ENCODE measurements around the gene TBCCD1. TPM values are rescaled to one million over a fixed set of nuclear protein-coding genes. Genes with fewer than 3 reads are reported as not detected.

The TBCCD1 gene
- total RNA-seq, 1 donor from 2014 or later = 16.4 TPM

DNA sequence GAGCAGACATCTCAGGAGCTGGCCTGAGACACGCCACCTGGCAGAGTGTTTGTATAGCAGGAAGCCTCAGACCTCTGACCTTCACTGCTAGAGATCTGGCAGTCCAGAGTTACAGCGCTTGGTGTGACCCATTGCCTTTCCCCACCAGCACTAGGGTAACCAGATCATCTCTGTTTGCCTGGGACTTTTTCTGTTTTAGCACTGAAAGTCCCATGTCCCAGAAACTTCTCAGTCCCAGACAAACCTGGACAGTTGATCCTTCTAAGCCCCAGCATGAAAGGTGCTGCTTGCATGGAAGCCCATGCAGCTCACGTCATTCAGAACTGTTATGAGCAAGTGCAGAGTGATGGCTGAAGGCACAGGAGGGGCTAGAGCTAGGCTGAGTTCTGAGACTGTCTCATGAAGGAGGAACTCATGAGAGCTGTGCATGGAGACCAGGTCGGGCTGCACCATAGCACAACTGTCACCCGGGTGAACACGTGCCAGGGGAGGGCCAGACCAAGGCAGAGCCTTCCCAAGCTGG lies 27.5 kb upstream of the TBCCD1 start:
- TF ChIP-seq, protein P1, sequence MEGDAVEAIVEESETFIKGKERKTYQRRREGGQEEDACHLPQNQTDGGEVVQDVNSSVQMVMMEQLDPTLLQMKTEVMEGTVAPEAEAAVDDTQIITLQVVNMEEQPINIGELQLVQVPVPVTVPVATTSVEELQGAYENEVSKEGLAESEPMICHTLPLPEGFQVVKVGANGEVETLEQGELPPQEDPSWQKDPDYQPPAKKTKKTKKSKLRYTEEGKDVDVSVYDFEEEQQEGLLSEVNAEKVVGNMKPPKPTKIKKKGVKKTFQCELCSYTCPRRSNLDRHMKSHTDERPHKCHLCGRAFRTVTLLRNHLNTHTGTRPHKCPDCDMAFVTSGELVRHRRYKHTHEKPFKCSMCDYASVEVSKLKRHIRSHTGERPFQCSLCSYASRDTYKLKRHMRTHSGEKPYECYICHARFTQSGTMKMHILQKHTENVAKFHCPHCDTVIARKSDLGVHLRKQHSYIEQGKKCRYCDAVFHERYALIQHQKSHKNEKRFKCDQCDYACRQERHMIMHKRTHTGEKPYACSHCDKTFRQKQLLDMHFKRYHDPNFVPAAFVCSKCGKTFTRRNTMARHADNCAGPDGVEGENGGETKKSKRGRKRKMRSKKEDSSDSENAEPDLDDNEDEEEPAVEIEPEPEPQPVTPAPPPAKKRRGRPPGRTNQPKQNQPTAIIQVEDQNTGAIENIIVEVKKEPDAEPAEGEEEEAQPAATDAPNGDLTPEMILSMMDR (IDR thresholded peaks at IDR 0.05) = no peak
- Mint-ChIP-seq H3K27ac (ENCODE audit: unreplicated experiment) (no peak overlapping the region), H3K4me1 (ENCODE audit: unreplicated experiment) (no peaks in the 10 kb centered on the region), H3K4me3 (ENCODE audit: unreplicated experiment) (no peak overlapping the region), H3K9me3 (ENCODE audit: unreplicated experiment) (no peaks in the 10 kb centered on the region), H3K27me3 (ENCODE audit: unreplicated experiment) (no peaks in the 10 kb centered on the region), H3K36me3 (ENCODE audit: unreplicated experiment) (no peaks in the 10 kb centered on the region)
- DNase-seq (ENCODE audit: extremely low spot score, unreplicated experiment) = no peak

DNA sequence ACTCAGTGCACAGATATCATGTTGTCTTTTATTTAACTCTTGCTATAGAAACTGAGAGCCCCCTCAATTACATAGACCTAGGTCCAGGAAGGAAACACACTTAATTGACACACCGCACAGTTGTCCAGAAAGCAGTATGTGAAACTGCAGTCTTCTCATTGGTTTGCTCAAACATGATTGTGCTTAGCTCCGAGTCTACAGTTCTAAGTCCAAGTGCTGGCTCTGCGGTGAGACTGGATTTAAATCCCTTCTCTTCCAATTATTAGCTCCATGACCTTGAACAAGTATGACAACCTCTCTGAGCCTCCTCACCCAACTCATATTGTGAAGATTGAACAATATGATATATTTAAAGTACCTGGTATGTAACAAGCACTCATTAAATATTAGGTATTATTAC lies 26.7 kb upstream of the TBCCD1 start:
- TF ChIP-seq, protein P1 (IDR thresholded peaks at IDR 0.05) = no peak
- Mint-ChIP-seq H3K36me3 (ENCODE audit: unreplicated experiment) (no peaks in the 10 kb centered on the region), H3K4me1 (ENCODE audit: unreplicated experiment) (no peaks in the 10 kb centered on the region), H3K9me3 (ENCODE audit: unreplicated experiment) (no peaks in the 10 kb centered on the region), H3K27ac (ENCODE audit: unreplicated experiment) (no peak overlapping the region), H3K4me3 (ENCODE audit: unreplicated experiment) (no peak overlapping the region), H3K27me3 (ENCODE audit: unreplicated experiment) (no peaks in the 10 kb centered on the region)
- DNase-seq (ENCODE audit: extremely low spot score, unreplicated experiment) = no peak

DNA sequence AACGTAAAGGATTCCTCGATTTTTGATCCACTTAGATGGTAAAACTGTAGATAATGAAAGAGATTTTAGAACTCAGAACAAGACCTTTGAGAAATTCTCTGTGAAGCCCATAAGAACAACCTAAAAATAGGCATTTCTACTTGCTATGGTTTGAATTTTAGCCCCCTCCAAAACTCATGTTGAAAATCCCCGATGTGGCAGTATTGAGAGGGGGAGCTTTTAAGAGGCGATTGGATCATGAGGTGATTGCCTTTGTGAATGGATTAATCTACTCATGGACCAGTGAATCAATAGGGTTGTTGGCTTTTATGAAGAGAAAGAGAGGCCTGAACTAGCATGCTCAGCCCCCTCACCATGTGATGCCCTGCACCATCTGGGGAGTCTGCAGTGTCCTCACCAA lies 25.5 kb upstream of the TBCCD1 start:
- Mint-ChIP-seq H3K36me3 (ENCODE audit: unreplicated experiment) (no peaks in the 10 kb centered on the region), H3K9me3 (ENCODE audit: unreplicated experiment) (no peaks in the 10 kb centered on the region), H3K4me3 (ENCODE audit: unreplicated experiment) (no peak overlapping the region), H3K27me3 (ENCODE audit: unreplicated experiment) (no peaks in the 10 kb centered on the region), H3K27ac (ENCODE audit: unreplicated experiment) (no peak overlapping the region), H3K4me1 (ENCODE audit: unreplicated experiment) (no peaks in the 10 kb centered on the region)
- TF ChIP-seq, protein P1 (IDR thresholded peaks at IDR 0.05) = no peak
- no peak for DNase-seq (ENCODE audit: extremely low spot score, unreplicated experiment)

DNA sequence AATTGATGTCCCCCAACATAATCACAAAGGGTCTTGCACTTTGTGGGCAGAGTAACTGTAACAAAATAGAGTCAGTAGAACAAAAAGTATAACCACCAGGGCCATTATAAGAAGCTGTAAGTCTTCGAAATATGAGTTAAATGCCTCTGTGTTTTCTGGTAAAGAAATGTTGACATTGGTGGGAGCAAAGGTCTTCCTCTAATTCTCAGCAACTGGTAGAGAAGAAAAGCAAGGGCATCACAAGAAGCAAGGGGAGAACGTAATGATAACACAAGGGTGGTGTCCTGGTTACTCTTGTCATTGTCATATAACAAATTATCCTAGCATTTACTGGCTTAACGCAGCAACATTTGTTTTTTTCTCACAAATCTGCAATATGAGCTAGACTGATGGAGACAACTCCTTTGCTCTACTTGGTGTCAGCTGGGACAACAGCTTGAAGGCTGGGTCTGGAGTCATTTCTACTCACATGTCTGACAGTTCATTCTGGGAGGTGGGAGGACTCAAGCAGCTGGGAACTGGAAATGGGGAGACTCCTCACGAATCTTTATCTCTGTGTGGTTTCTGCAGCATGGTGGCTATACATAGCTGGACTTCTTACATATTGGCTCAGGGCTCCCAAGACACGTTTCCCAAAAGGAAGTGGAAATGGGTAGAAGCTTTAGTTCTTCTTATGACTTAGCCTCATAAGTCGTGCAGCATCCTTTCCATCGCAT lies 23.6 kb upstream of the TBCCD1 start:
- H3K4me1 Mint-ChIP-seq (ENCODE audit: unreplicated experiment) = no peaks in the 10 kb centered on the region
- no peak overlapping the region for H3K27ac Mint-ChIP-seq (ENCODE audit: unreplicated experiment)
- H3K9me3 Mint-ChIP-seq (ENCODE audit: unreplicated experiment) = no peaks in the 10 kb centered on the region
- H3K27me3 Mint-ChIP-seq (ENCODE audit: unreplicated experiment) = no peaks in the 10 kb centered on the region
- no peak overlapping the region for H3K4me3 Mint-ChIP-seq (ENCODE audit: unreplicated experiment)
- peaks cover 4% of the 10 kb centered on the region for H3K36me3 Mint-ChIP-seq (ENCODE audit: unreplicated experiment)
- no peak for DNase-seq (ENCODE audit: extremely low spot score, unreplicated experiment)
- TF ChIP-seq, protein P1 (IDR thresholded peaks at IDR 0.05) = no peak

DNA sequence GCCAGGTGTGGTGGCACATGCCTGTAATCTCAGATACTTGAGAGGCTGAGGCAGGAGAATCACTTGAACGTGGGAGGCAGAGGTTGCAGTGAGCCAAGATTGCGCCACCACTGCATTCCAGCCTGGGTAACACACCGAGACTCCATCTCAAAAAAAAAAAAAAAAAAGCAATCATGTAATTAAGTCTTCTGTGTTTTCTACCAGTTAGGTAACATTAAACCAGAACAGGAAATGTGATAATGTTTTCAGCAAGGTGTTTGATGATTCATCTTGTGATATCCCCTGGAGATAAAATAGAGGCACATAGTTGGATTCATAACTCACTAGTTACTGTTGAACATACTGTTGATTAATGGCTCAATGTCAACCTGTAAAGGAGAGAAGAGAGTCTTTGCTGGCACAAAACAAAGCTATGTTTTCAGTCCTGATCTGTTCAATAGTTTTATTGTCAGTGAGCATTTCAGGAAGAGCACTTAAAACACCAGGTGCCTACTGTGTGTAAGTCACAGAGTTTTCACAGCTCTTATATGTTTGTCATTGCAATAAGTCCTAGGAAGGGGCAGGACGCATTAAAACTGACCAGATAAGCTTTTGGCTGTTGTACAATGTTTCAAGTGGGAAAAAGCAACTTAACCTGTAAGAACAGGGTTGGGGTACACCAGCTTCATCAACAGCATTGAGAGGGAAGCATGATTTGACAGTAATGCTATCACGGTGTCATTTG lies 22.9 kb upstream of the TBCCD1 start:
- H3K27ac Mint-ChIP-seq (ENCODE audit: unreplicated experiment) = no peak overlapping the region

More for the DNA sequence above, 22.9 kb upstream of the TBCCD1 start:
- no peak for DNase-seq (ENCODE audit: extremely low spot score, unreplicated experiment)
- H3K4me3 Mint-ChIP-seq (ENCODE audit: unreplicated experiment) = no peak overlapping the region
- H3K36me3 Mint-ChIP-seq (ENCODE audit: unreplicated experiment) = peaks cover 9% of the 10 kb centered on the region
- TF ChIP-seq, protein P1 (IDR thresholded peaks at IDR 0.05) = no peak
- no peaks in the 10 kb centered on the region for H3K9me3 Mint-ChIP-seq (ENCODE audit: unreplicated experiment)
- H3K27me3 Mint-ChIP-seq (ENCODE audit: unreplicated experiment) = no peaks in the 10 kb centered on the region
- H3K4me1 Mint-ChIP-seq (ENCODE audit: unreplicated experiment) = no peaks in the 10 kb centered on the region
